CMK (cell line): Measurements from ENCODE around the gene TRABD2B.

Experiments
- DNase-seq: peaks from one replicate; pipeline ENCODE4 v3.0.0-alpha.2; 2010; ENCODE audit warnings: low read depth

TRABD2B gene

GRCh38 chr1:47757226-47757975 lies 239.8 kb downstream of the TRABD2B start:
- DNase-seq = no peak

- DNase-seq = no peak
Observed at GRCh38 chr1:47756411-47756810, 240.8 kb downstream of the TRABD2B start.

- DNase-seq = no peak
Observed at GRCh38 chr1:47756006-47756405, 241.2 kb downstream of the TRABD2B start.

GRCh38 chr1:47755101-47755990 lies 241.8 kb downstream of the TRABD2B start:
- DNase-seq = peak; percentile 40

GRCh38 chr1:47754221-47754620 lies 243.0 kb downstream of the TRABD2B start:
- no peak for DNase-seq

DNA sequence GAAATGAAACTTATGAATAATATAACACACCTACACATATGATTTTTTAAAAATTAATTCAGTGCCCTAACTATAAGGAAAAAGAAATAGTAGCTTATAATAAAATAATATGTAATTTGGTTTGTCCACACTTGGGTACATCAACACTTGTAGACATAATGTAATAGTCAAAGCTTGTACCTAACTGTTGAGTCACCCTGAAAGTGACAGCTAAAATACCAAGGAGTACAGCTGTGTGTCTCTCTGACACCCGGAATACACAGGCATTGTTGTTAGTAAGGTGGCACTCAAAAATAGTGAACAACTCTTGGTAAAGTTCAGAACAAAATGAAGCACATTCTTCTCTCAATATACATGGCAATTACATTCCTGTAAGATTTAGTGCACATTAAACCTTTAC lies 243.4 kb downstream of the TRABD2B start:
- DNase-seq = no peak

GRCh38 chr1:47752559-47752958 lies 244.6 kb downstream of the TRABD2B start:
- DNase-seq = no peak

DNA sequence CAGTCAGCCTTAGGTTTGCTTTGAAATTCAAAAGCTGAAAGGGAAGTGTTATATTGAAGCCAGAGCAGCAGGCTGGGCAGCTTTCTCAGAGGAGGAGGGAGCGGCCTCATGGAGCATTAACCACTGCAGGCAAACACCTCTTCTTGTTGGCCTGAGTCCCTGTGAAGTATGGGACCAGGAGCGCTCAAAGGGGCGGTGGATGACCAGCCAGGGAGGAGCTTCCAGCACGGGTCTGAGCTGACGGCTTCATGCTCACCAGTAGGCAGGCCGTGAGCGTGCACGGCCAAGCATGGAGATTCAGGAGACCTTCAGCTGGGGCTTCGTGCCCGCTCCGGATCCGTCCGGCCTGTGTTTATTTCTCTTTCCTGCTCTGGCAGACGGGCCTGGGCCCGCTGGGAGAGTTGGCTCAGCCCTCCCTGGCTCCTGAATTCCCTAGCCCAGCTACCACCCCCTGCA lies 245.2 kb downstream of the TRABD2B start:
- no peak for DNase-seq

DNA sequence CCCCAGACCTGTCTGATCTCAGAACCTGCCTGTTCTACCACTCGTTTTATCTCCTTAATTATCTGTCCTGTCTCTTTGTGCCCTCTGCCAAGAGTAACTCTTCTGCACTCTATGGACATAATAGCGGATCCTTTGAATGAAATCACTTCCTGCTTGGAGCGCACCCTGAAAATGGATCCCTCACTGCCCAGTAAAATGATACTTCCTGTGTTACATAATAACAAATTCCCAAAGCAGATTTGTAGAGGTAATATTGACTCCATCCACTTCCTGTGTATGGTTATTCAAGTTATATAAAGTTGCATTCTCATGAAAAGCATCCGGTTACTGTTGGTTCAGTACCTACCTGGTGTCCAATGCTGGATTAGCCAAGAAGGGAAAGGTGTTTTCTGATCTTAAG lies 246.0 kb downstream of the TRABD2B start:
- DNase-seq = no peak

- no peak for DNase-seq
Observed at GRCh38 chr1:47745715-47746609, 251.2 kb downstream of the TRABD2B start.

- no peak for DNase-seq
Observed at GRCh38 chr1:47742890-47743760, 254.1 kb downstream of the TRABD2B start.

DNA sequence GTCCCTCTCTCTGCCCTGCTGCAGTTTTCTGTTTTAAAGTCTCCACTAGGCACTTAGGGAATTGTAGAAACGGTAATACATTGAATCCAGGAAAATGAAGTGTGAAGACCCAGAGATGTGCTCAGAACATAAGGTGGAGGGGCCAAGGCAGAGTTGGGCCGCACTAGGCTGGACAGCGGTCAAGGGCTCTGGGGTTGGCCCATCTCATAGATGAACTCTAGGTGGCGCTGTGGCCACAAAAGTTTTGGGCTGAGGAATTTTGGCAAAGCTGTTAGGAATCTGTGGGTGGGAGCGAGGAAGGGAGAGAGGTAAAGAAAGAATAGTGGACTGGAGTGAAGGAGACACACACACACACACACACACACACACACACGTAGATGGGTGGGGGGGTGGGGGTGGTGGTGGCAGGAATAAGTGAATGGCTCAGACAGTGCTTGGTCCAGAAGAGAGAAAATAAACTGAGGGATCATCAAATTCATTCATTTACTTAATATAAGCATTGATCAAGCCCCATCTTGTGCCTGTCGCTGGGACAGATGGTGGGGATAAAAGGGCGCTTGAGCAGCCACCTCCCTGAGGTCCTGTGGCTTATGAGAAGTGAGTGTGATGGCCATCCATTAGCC lies 258.5 kb downstream of the TRABD2B start:
- DNase-seq = no peak

DNA sequence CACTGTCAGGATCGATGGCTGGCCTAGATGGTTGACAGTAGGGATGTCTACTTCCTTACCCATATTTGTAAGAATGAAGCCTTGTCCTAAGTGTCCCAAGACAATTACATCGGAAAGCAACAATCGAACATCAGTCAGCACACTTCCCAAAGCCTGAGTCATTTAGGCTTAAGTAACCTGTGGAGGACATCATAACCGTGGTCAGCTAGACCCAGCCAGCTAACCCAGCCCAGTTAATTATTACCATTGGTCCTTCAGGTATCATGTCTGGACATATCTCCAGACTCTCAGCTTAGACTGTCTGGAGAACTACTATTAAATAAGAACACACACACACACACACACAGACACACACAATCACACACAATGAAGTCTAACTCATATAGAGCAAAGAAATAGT lies 264.7 kb downstream of the TRABD2B start:
- no peak for DNase-seq

GRCh38 chr1:47731730-47732129 lies 265.5 kb downstream of the TRABD2B start:
- DNase-seq = no peak

GRCh38 chr1:47729685-47730084 lies 267.5 kb downstream of the TRABD2B start:
- no peak for DNase-seq

DNA sequence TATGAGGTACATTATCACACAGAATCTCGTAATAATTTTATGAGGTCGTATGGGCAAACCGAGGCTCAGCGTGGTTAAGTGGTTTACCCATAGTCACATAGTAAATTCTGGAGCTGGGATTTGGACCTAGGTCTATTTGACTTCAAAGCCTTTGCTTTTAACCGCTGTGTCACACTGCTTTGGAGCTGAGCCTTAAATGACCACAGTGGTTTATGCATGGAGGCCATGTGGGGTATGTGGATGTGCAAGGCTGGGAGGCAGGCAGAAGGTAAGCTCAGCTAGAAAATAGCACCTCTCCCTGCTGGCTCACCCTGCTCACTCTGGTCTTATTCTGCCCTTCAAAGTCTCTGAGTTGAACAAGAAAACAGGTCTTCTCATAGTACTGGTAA lies 269.5 kb downstream of the TRABD2B start:
- DNase-seq = no peak

DNA sequence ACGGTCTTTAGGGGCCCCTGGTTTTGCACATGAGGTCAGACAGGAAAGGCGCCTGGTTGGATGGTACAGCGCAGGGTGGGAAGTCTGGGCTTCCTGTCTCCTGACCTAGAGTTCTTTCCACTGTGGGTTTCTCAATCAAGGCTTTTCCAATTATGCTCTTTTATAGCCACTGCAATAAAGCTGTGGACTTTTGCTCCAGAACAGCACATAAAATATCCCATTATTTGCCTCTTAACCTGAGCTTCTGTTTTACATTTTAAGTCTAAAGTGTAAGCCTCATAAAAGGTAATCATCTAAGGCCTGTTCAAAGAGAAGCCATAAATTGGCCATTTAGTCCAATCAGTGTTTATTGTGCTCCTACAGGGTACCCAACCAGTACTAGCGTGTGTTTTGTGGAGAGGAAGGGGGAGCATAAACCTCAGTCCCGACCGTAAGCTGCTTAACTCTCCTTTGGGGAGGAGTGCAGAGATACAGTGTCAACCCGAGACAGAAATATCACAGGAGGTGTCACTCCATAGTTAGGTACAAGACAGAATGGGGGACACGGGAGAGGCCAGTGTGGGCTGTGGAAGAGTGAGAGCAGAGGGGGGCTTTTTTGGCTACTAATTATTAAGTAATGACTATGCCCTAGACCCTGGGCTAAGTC lies 270.0 kb downstream of the TRABD2B start:
- no peak for DNase-seq

GRCh38 chr1:47725992-47726855 lies 271.0 kb downstream of the TRABD2B start:
- DNase-seq = peak; percentile 26

- no peak for DNase-seq
Observed at GRCh38 chr1:47725511-47725991, 271.6 kb downstream of the TRABD2B start.
